ENCODE results near the gene TTLL6. TPM values are rescaled to one million over a fixed set of nuclear protein-coding genes. Genes with fewer than 3 reads are reported as not detected.

Gene TTLL6
- total and polyA plus RNA-seq, 8 donors, result 0.35 to 2.4 (median 1.4) TPM

GRCh38 chr17:48726916-48727286 lies 90.1 kb downstream of the TTLL6 start:
- Histone ChIP-seq H3K9me3 (no peaks in the 10 kb centered on the region), H3K36me3 (no peaks in the 10 kb centered on the region), H3K27ac (no peak overlapping the region), H3K27me3 (peaks cover 98 to 100% of the 10 kb centered on the region in 2 donors), H3K4me1 (peaks cover 9 to 28% of the 10 kb centered on the region in 2 donors), H3K4me3 (no peak overlapping the region)
- no peak for ATAC-seq
- TF ChIP-seq, protein P1, sequence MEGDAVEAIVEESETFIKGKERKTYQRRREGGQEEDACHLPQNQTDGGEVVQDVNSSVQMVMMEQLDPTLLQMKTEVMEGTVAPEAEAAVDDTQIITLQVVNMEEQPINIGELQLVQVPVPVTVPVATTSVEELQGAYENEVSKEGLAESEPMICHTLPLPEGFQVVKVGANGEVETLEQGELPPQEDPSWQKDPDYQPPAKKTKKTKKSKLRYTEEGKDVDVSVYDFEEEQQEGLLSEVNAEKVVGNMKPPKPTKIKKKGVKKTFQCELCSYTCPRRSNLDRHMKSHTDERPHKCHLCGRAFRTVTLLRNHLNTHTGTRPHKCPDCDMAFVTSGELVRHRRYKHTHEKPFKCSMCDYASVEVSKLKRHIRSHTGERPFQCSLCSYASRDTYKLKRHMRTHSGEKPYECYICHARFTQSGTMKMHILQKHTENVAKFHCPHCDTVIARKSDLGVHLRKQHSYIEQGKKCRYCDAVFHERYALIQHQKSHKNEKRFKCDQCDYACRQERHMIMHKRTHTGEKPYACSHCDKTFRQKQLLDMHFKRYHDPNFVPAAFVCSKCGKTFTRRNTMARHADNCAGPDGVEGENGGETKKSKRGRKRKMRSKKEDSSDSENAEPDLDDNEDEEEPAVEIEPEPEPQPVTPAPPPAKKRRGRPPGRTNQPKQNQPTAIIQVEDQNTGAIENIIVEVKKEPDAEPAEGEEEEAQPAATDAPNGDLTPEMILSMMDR (IDR thresholded peaks at IDR 0.05), result no peak
- DNase-seq, result no peak
- intact Hi-C loops (cut with DNase I), result loop anchor here in 1 of 2 donors (5.0 to 10.0 kb wide), 2 partner anchors 68 to 150 kb away; no protein-coding TSS in a partner anchor

- intact Hi-C loops (cut with DNase I), result loop anchor here in 1 of 2 donors (5.0 to 10.0 kb wide), 2 partner anchors 68 to 151 kb away; no protein-coding TSS in a partner anchor
- no peaks in the 10 kb centered on the region for H3K36me3 ChIP-seq
- no peak overlapping the region for H3K27ac ChIP-seq
- H3K27me3 ChIP-seq, result peaks cover 98 to 100% of the 10 kb centered on the region in 2 donors
- TF ChIP-seq, protein P1 (IDR thresholded peaks at IDR 0.05), result no peak
- H3K9me3 ChIP-seq, result no peaks in the 10 kb centered on the region
- no peak for ATAC-seq
- DNase-seq, result no peak
- H3K4me1 ChIP-seq, result peaks cover 9 to 28% of the 10 kb centered on the region in 2 donors
- H3K4me3 ChIP-seq, result no peak overlapping the region
Observed at GRCh38 chr17:48726114-48726915, 90.7 kb downstream of the TTLL6 start.

DNA sequence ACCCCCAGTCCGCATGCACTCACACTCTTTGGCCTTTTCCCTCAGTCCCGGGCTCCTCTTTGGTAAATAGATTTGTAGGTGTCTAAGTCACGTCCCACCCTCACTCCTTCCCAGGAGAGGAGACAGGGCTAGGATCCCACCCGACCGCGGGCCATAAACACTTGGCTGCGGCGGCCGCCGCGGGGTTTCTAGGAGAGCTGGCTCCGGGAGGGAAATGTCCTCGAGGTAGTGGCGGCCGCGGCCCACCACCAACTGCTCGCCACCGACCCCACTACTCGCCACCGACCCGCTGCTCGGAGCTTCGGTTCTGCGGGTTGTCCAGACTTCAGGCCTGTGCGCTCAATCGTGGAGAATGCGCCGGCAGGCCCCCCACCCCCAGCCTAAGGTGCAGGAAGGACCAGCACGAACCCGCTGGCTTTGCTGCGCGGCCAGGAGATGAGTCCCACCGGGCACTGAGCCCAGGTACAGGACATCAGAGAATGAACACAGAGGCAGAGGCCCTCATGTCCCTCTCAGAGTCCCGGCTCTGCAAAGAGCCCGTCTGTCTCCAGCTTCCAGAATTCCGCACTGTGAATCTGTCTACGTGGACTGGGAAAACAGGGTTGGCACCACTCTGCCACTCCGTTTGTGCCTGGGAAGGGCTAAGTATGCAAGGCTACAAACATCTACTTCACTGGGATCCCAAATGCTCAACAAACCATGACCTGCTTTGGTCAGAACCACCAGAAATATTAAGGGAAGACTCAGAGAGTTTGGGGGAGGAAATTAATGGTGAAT lies 91.6 kb downstream of the TTLL6 start:
- no peaks in the 10 kb centered on the region for H3K9me3 ChIP-seq
- no peak for ATAC-seq
- intact Hi-C loops (cut with DNase I), result loop anchor here in 1 of 2 donors (5.0 to 10.0 kb wide), 2 partner anchors 69 to 152 kb away; no protein-coding TSS in a partner anchor
- H3K4me1 ChIP-seq, result peaks cover 9 to 28% of the 10 kb centered on the region in 2 donors
- H3K27me3 ChIP-seq, result peaks cover 99 to 100% of the 10 kb centered on the region in 2 donors
- H3K4me3 ChIP-seq, result no peak overlapping the region
- H3K27ac ChIP-seq, result no peak overlapping the region
- TF ChIP-seq, protein P1 (IDR thresholded peaks at IDR 0.05), result no peak
- no peaks in the 10 kb centered on the region for H3K36me3 ChIP-seq
- no peak for DNase-seq

DNA sequence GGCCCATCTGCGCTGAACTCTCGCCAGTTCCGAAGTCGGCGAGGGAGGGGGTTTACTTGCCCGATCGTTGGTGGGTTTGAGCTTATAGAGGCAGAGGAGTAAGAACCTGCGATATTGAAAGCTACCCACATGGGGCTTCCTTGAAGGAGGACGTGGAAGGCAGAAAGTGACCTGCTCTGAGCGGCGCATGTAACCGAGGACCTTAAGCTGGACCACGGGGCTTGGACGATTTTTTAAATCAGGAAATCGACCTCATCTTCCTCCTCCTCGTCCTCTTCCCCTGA lies 92.1 kb downstream of the TTLL6 start:
- H3K4me3 ChIP-seq, result no peak overlapping the region
- peaks cover 9 to 28% of the 10 kb centered on the region in 2 donors for H3K4me1 ChIP-seq
- H3K36me3 ChIP-seq, result no peaks in the 10 kb centered on the region
- peaks cover 98 to 100% of the 10 kb centered on the region in 2 donors for H3K27me3 ChIP-seq
- no peaks in the 10 kb centered on the region for H3K9me3 ChIP-seq
- no peak overlapping the region for H3K27ac ChIP-seq
- DNase-seq, result no peak
- intact Hi-C loops (cut with DNase I), result loop anchor here in 1 of 2 donors (5.0 to 10.0 kb wide), 2 partner anchors 70 to 152 kb away; no protein-coding TSS in a partner anchor
- no peak for ATAC-seq
- TF ChIP-seq, protein P1 (IDR thresholded peaks at IDR 0.05), result no peak

Measured in left lung (tissue), 10 donors.